GM19468 (cell line): ENCODE data around the gene PI4KA.
"Not testable (repeated sequence)": the region's sequence is repeated elsewhere in the genome, so short reads cannot be mapped to it uniquely, and the experiment has no call there.

Source experiments
- ATAC-seq: cut with Tn5 transposase; IDR thresholded peaks from one replicate; pipeline ENCODE4 v1.9.1; 2021; ENCODE audit warnings: mild to moderate bottlenecking, moderate library complexity, moderate number of reproducible peaks; ENCODE audit not compliant: unreplicated experiment; ENCODE audit errors: extremely low read depth

Gene PI4KA

GRCh38 chr22:20738394-20739089 is 120.1 kb downstream of the PI4KA start:
- ATAC-seq = no peak

GRCh38 chr22:20736891-20737290 is 121.7 kb downstream of the PI4KA start:
- ATAC-seq = not testable (repeated sequence)

- ATAC-seq = not testable (repeated sequence)
These were observed 123.1 kb downstream of the PI4KA start for GRCh38 chr22:20735356-20736162.

GRCh38 chr22:20732431-20732830 is 126.2 kb downstream of the PI4KA start:
- not testable (repeated sequence) for ATAC-seq

- no peak for ATAC-seq
These were observed 129.4 kb downstream of the PI4KA start for GRCh38 chr22:20729194-20729593.

GRCh38 chr22:20728523-20729190 is 130.0 kb downstream of the PI4KA start:
- ATAC-seq = no peak

- ATAC-seq = no peak
These were observed 131.2 kb downstream of the PI4KA start for GRCh38 chr22:20727118-20728015.

- no peak for ATAC-seq
These were observed 132.5 kb downstream of the PI4KA start for GRCh38 chr22:20725987-20726558.

GRCh38 chr22:20724676-20725454 is 133.7 kb downstream of the PI4KA start:
- no peak for ATAC-seq

- no peak for ATAC-seq
These were observed 137.0 kb downstream of the PI4KA start for GRCh38 chr22:20721409-20722218.

- ATAC-seq = no peak
These were observed 137.8 kb downstream of the PI4KA start for GRCh38 chr22:20720692-20721408.

- ATAC-seq = not testable (repeated sequence)
These were observed 139.9 kb downstream of the PI4KA start for GRCh38 chr22:20718727-20719126.

- ATAC-seq = not testable (repeated sequence)
These were observed 140.6 kb downstream of the PI4KA start for GRCh38 chr22:20717981-20718380.

GRCh38 chr22:20717213-20717866 is 141.3 kb downstream of the PI4KA start:
- not testable (repeated sequence) for ATAC-seq

GRCh38 chr22:20713116-20713515 is 145.5 kb downstream of the PI4KA start:
- not testable (repeated sequence) for ATAC-seq

GRCh38 chr22:20709966-20710365 is 148.6 kb downstream of the PI4KA start:
- not testable (repeated sequence) for ATAC-seq
